ENCODE data around the gene GAB1.

The GAB1 gene

DNA sequence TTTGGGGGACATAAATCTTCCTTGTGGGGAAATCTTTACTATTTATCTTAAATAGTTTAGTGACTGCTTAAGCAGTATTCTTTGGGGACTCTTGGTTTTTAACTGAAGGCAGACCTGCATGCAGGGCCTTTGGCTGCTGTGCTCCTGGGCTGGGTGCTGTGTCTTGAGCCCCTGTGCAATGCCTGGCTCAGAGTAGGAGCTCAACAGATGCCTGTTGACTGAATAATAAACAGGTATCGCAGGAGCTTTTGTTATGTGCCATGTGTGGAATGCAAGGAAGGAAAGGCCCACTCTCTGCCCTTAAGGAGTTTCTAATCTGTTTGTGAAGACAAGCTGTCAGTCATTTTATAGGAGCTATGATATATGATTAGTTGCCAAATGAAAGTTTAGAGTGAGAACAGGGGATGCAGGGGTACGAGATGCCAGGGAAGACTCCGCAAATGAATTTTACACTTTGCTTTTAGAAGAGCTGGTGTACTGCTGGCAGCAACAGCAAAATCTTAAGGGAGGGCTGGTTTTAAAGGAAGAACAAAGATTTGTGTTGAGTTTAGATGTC, 6.7 kb downstream of the GAB1 start:
- no peak for TF ChIP-seq CTCF (IDR thresholded peaks at IDR 0.05; ENCODE audit: low read depth, low read length, missing control alignments)
- no peak overlapping the region for H3K4me3 ChIP-seq (replicated peaks; ENCODE audit: low read depth, low read length)
- DNase-seq (ENCODE audit: extremely low read depth, low read depth): no peak

- TF ChIP-seq CTCF (IDR thresholded peaks at IDR 0.05; ENCODE audit: low read depth, low read length, missing control alignments): no peak
- DNase-seq (ENCODE audit: extremely low read depth, low read depth): no peak
- H3K4me3 ChIP-seq (replicated peaks; ENCODE audit: low read depth, low read length): no peak overlapping the region
Measured at GRCh38 chr4:143344041-143344440, 7.4 kb downstream of the GAB1 start.

DNA sequence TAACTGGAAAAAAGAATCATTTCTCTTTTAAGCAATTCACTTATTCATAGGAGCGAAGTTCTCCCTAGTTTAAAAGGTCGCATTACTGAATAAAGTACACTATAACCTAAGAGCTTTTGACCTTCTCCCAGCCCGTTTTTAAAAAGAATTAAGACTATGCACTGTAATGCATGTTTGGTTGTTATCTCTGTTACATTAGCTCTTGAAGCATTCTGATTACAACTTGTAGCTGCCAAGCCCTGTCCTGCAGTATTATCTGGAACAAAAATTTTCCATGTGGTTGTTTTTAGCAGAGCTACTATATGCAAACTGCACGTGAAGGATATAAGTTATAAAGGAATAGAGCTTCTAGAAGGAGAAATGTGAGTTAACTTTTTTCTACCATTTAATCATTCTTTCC, 8.1 kb downstream of the GAB1 start:
- H3K4me3 ChIP-seq (replicated peaks; ENCODE audit: low read depth, low read length): no peak overlapping the region
- DNase-seq (ENCODE audit: extremely low read depth, low read depth): no peak
- no peak for TF ChIP-seq CTCF (IDR thresholded peaks at IDR 0.05; ENCODE audit: low read depth, low read length, missing control alignments)

GRCh38 chr4:143345356-143345755, 8.7 kb downstream of the GAB1 start:
- no peak for TF ChIP-seq CTCF (IDR thresholded peaks at IDR 0.05; ENCODE audit: low read depth, low read length, missing control alignments)
- no peak for DNase-seq (ENCODE audit: extremely low read depth, low read depth)
- H3K4me3 ChIP-seq (replicated peaks; ENCODE audit: low read depth, low read length): no peak overlapping the region

DNA sequence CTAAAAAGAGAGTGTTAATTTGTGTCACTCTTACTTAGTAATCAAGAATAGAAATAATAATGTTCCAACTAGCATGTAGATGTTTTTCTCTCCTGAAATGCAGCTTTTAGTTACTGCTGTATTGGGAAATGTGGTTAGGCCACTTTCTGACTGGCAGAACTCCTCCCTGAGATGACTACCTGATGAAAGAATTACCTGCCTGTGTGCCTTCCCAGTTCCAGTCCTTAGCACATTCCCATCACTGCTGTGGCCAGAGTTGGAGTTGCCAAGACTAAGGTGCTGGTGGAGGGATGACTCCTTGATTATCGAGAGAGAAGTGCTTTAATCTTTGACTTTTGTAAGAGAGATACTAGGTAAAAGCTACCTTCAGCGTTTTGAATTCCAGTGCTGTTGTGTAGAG, 9.5 kb downstream of the GAB1 start:
- no peak overlapping the region for H3K4me3 ChIP-seq (replicated peaks; ENCODE audit: low read depth, low read length)
- no peak for TF ChIP-seq CTCF (IDR thresholded peaks at IDR 0.05; ENCODE audit: low read depth, low read length, missing control alignments)
- no peak for DNase-seq (ENCODE audit: extremely low read depth, low read depth)

GRCh38 chr4:143347484-143348111, 10.9 kb downstream of the GAB1 start:
- no peak for TF ChIP-seq CTCF (IDR thresholded peaks at IDR 0.05; ENCODE audit: low read depth, low read length, missing control alignments)
- H3K4me3 ChIP-seq (replicated peaks; ENCODE audit: low read depth, low read length): no peak overlapping the region
- no peak for DNase-seq (ENCODE audit: extremely low read depth, low read depth)
